Astrocyte (in vitro differentiated cells and primary cell): ENCODE measurements around the gene LEMD1.

Experiments
- CTCF ChIP-seq: IDR thresholded peaks from 2 replicates; pipeline ENCODE4 v1.5.1; 2011; ENCODE audit warnings: low read depth, mild to moderate bottlenecking, inconsistent platforms, low read length, moderate library complexity; ENCODE audit not compliant: insufficient read depth
- EZH2 ChIP-seq: IDR thresholded peaks from 2 replicates; pipeline ENCODE4 v1.6.1; 2012; ENCODE audit warnings: mild to moderate bottlenecking, low read length, inconsistent platforms; ENCODE audit not compliant: insufficient read depth

- TF ChIP-seq CTCF (no peak), EZH2 (no peak)
These were observed 1.3 kb upstream of the LEMD1 start for GRCh38 chr1:205422993-205423642.
